ENCODE data around the gene ZNF423. TPM values are rescaled to one million over a fixed set of nuclear protein-coding genes. Genes with fewer than 3 reads are reported as not detected.

ZNF423 gene
- total and polyA plus RNA-seq, 9 of the 15 experiments (the other 6 are each of a cell fraction or from before 2014, with no cell fraction given): not detected

DNA sequence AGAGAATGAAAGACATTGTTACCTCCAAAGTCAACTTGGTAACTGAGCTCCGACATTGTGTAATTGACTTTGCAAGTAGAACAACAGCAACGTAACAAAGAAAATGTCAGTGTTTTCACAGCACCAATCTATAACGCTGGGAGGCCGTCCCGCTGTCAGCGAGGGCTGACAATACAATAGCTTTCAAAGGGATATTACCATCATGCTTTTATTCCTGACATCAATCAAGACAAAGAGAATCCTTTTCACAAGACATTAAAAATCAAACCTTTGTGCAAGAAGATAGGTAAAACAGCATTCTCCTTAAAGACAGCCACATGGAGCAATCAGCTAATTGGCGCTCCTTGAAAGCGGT is 6.2 kb downstream of the ZNF423 start:
- CTCF ChIA-PET (ENCODE audit: low intra/inter-chr PET ratio): no interaction called here
- peaks cover 0 to 4% of the 10 kb centered on the region in 2 experiments; a peak in 1 of 5 replicates for H3K4me1 ChIP-seq (replicated peaks in 1 of 2; ENCODE audit: control insufficient read depth in 2 of 2, insufficient read depth in 2 of 2, low read length in 2 of 2)
- no peaks in the 10 kb centered on the region for H3K9me3 ChIP-seq (replicated peaks; ENCODE audit: control insufficient read depth, insufficient read depth, low read depth, low read length)
- TF ChIP-seq, protein P1, sequence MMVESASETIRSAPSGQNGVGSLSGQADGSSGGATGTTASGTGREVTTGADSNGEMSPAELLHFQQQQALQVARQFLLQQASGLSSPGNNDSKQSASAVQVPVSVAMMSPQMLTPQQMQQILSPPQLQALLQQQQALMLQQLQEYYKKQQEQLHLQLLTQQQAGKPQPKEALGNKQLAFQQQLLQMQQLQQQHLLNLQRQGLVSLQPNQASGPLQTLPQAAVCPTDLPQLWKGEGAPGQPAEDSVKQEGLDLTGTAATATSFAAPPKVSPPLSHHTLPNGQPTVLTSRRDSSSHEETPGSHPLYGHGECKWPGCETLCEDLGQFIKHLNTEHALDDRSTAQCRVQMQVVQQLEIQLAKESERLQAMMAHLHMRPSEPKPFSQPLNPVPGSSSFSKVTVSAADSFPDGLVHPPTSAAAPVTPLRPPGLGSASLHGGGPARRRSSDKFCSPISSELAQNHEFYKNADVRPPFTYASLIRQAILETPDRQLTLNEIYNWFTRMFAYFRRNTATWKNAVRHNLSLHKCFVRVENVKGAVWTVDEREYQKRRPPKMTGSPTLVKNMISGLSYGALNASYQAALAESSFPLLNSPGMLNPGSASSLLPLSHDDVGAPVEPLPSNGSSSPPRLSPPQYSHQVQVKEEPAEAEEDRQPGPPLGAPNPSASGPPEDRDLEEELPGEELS (CRISPR knock-in tag; IDR thresholded peaks at IDR 0.05; ENCODE audit: borderline replicate concordance): no peak
- TF ChIP-seq U2AF2 (optimal IDR thresholded peaks at IDR 0.05; ENCODE audit: low read depth, low read length) (no peak), BMI1 (IDR thresholded peaks at IDR 0.05; ENCODE audit: low read length) (no peak), SLC30A9 (CRISPR knock-in tag; IDR thresholded peaks at IDR 0.05) (no peak), KAT2B (IDR thresholded peaks at IDR 0.05; ENCODE audit: low read depth, low read length) (no peak), ELF1 (tag; IDR thresholded peaks at IDR 0.05) (no peak), NFE2L1 (tag; IDR thresholded peaks at IDR 0.05; ENCODE audit: borderline replicate concordance, low read depth) (no peak), ZNF717 (CRISPR knock-in tag; IDR thresholded peaks at IDR 0.05) (no peak), TOE1 (IDR thresholded peaks at IDR 0.05; ENCODE audit: borderline replicate concordance) (no peak), TOE1 (CRISPR knock-in tag; IDR thresholded peaks at IDR 0.05; ENCODE audit: borderline replicate concordance, low read depth) (no peak), FOXK2 (conservative IDR thresholded peaks at IDR 0.05 in 1 of 2, IDR thresholded peaks at IDR 0.05 in 1 of 2; ENCODE audit: low read depth in 2 of 2) (no peak), PPARD (CRISPR knock-in tag; IDR thresholded peaks at IDR 0.05) (no peak), ZNF232 (CRISPR knock-in tag; IDR thresholded peaks at IDR 0.05) (no peak), BDP1 (IDR thresholded peaks at IDR 0.05; ENCODE audit: insufficient read depth, insufficient read length) (no peak), RBM14 (IDR thresholded peaks at IDR 0.05; ENCODE audit: borderline replicate concordance, insufficient read depth, low read depth, low read length) (no peak), CBX2 (IDR thresholded peaks at IDR 0.05; ENCODE audit: insufficient read depth, low read length, poor library complexity, severe bottlenecking) (no peak)
- no peak for FAIRE-seq
- 0 out of 2 replicates have a peak, but pooled peaks cover 4% of the 10 kb centered on the region for H4K20me1 ChIP-seq (replicated peaks; ENCODE audit: control insufficient read depth, insufficient read depth, low read length)
- no peaks in the 10 kb centered on the region for H3K36me3 ChIP-seq (ENCODE audit: control insufficient read depth, insufficient read depth, low read length)
- no peak overlapping the region for H3K4me3 ChIP-seq
- ATAC-seq: no peak
- no peaks in the 10 kb centered on the region for H3K79me2 ChIP-seq (ENCODE audit: control insufficient read depth, insufficient read depth, low read length)
- intact Hi-C loops (cut with micrococcal nuclease): no loop called here
- DNase-seq (ENCODE audit: extremely low read depth in 1 of 4, low spot score in 3 of 4): no peak
- peaks cover 30 to 54% of the 10 kb centered on the region in 2 experiments for H3K27me3 ChIP-seq (ENCODE audit: control insufficient read depth in 2 of 2, insufficient read depth in 2 of 2, low read length in 2 of 2)
- H2AFZ ChIP-seq (ENCODE audit: low read depth, low read length): no peak overlapping the region
- in situ Hi-C loops (cut with MboI): no loop called here
- H3K4me2 ChIP-seq (ENCODE audit: insufficient read depth, low read length): no peak overlapping the region
- BruUV-seq (replicated peaks): no TSS peak
- no peaks in the 10 kb centered on the region for H3K9me1 ChIP-seq (ENCODE audit: control insufficient read depth, insufficient read depth, low read length)
- POLR2A ChIA-PET: interaction anchor here (1.0 kb wide), 1 partner anchor 10 kb away, joined by 3 read pairs; no protein-coding TSS in a partner anchor
- H3K9ac ChIP-seq (ENCODE audit: insufficient read depth in 1 of 2, low read depth in 2 of 2, low read length in 2 of 2): no peak overlapping the region
- WGBS (ENCODE audit: insufficient coverage, low coverage, missing lambda C conversion rate): under 1% methylated on average over 8 of the region's 8 CpGs
- H3K27ac ChIP-seq (ENCODE audit: extremely low read depth, low read depth, low read length): no peak overlapping the region
